SK-N-SH (cell line): Measurements from ENCODE around the gene HDGFL3.

Source experiments
- CHD2 ChIP-seq: fragments of 150-350 bp; IDR thresholded peaks from 2 replicates; pipeline ENCODE4 v1.6.1; 2018; ENCODE audit warnings: low read length; ENCODE audit not compliant: partially characterized antibody
- FOXM1 ChIP-seq: IDR thresholded peaks from 2 replicates; pipeline ENCODE4 v1.4.0; 2012; ENCODE audit warnings: low read depth, mild to moderate bottlenecking
- MXI1 ChIP-seq: IDR thresholded peaks from 2 replicates; pipeline ENCODE4 v1.6.1; 2012; ENCODE audit warnings: mild to moderate bottlenecking, low read depth, low read length, improper control_type of control experiment
- NFIC ChIP-seq: IDR thresholded peaks from 2 replicates; pipeline ENCODE4 v1.4.0; 2012; ENCODE audit warnings: borderline replicate concordance
- NRF1 ChIP-seq: IDR thresholded peaks from 2 replicates; pipeline ENCODE4 v1.6.1; 2012; ENCODE audit warnings: low read depth, mild to moderate bottlenecking, low read length
- RFX5 ChIP-seq: IDR thresholded peaks from 2 replicates; pipeline ENCODE4 v1.6.1; 2012; ENCODE audit warnings: mild to moderate bottlenecking, improper control_type of control experiment, low read length
- TF ChIP-seq, protein P1 (sequence below): fragments of 200-600 bp; sonication (generic); IDR thresholded peaks from 2 replicates; pipeline ENCODE4 v1.6.1; 2017; ENCODE audit warnings: antibody characterized with exemption, mild to moderate bottlenecking, moderate library complexity
- TF ChIP-seq, protein P2 (sequence below): IDR thresholded peaks from 2 replicates; pipeline ENCODE4 v1.4.0; 2012; ENCODE audit warnings: low read depth, borderline replicate concordance

DNA sequence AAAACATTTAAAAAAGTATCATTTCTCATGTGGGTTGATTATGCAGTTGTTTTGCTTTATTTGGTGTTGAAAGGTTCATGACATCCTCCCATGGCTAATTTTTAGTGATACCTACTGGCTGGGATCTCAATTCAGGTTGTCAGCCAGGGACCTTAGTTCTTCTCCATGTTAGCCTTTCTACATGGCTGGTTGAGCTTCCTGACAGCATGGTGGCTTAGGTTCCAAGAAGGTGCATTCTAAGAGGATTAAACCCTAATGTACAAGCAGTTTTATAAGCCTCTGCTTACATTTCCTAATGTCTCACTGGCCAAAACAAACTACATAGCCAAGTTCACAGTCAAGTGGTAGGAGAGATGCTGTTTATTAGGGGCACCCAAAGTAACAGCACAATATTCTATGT lies 109.5 kb downstream of the HDGFL3 start:
- TF ChIP-seq, protein P1, sequence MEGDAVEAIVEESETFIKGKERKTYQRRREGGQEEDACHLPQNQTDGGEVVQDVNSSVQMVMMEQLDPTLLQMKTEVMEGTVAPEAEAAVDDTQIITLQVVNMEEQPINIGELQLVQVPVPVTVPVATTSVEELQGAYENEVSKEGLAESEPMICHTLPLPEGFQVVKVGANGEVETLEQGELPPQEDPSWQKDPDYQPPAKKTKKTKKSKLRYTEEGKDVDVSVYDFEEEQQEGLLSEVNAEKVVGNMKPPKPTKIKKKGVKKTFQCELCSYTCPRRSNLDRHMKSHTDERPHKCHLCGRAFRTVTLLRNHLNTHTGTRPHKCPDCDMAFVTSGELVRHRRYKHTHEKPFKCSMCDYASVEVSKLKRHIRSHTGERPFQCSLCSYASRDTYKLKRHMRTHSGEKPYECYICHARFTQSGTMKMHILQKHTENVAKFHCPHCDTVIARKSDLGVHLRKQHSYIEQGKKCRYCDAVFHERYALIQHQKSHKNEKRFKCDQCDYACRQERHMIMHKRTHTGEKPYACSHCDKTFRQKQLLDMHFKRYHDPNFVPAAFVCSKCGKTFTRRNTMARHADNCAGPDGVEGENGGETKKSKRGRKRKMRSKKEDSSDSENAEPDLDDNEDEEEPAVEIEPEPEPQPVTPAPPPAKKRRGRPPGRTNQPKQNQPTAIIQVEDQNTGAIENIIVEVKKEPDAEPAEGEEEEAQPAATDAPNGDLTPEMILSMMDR = no peak
- no peak for TF ChIP-seq RFX5
- no peak for TF ChIP-seq NRF1
- TF ChIP-seq, protein P2, sequence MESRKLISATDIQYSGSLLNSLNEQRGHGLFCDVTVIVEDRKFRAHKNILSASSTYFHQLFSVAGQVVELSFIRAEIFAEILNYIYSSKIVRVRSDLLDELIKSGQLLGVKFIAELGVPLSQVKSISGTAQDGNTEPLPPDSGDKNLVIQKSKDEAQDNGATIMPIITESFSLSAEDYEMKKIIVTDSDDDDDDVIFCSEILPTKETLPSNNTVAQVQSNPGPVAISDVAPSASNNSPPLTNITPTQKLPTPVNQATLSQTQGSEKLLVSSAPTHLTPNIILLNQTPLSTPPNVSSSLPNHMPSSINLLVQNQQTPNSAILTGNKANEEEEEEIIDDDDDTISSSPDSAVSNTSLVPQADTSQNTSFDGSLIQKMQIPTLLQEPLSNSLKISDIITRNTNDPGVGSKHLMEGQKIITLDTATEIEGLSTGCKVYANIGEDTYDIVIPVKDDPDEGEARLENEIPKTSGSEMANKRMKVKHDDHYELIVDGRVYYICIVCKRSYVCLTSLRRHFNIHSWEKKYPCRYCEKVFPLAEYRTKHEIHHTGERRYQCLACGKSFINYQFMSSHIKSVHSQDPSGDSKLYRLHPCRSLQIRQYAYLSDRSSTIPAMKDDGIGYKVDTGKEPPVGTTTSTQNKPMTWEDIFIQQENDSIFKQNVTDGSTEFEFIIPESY = no peak
- TF ChIP-seq NFIC = no peak
- TF ChIP-seq FOXM1 = no peak
- no peak for TF ChIP-seq MXI1
- TF ChIP-seq CHD2 = no peak
